ENCODE results near the gene VRK2.

The VRK2 gene

DNA sequence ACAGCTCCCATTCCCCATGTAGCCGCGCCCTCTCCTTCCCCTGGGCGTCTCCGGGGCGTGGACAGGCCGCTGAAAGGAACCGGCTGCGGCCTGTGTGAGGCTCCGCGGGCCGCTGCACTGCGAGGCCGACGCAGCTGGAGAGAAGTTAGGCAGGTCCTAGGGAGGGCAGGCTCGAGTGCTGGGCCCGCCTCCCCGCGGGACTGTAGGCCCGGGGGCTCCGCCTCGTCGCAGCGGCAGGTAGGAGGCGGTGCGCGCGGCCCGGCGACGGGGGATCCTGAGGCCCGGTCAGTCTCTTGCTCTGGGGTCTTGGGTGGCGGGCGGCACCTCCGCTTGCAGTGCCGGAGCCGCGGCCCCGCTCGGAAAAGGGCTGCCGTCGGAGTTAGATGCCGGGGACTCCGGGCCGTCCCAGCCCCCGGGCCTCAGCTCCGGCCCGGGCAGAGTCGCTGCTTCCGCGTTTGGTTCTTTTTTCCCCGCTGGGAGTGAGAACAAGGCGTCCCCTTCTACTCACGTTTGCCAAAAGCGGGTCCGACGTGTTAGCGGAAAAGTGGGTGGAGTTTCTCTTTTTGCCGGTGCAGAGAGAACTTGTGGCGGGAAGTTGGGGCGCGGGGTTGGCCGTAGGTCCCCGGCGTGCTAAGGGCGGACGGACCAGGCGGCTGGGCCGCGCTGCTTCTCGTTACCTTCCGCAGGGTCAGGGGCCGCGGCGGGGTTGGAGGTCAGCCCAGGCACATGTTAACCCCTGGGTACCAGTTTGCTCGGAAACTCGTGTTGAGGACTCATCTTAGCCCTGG, at the start of gene VRK2:
Gene VRK2 (plus strand): TSS at position 222 of the 788 bp plus-strand sequence. CDS start 2,026 bp downstream, outside the sequence.
- DNase-seq (ENCODE audit: low spot score) = peak; percentile 88

DNA sequence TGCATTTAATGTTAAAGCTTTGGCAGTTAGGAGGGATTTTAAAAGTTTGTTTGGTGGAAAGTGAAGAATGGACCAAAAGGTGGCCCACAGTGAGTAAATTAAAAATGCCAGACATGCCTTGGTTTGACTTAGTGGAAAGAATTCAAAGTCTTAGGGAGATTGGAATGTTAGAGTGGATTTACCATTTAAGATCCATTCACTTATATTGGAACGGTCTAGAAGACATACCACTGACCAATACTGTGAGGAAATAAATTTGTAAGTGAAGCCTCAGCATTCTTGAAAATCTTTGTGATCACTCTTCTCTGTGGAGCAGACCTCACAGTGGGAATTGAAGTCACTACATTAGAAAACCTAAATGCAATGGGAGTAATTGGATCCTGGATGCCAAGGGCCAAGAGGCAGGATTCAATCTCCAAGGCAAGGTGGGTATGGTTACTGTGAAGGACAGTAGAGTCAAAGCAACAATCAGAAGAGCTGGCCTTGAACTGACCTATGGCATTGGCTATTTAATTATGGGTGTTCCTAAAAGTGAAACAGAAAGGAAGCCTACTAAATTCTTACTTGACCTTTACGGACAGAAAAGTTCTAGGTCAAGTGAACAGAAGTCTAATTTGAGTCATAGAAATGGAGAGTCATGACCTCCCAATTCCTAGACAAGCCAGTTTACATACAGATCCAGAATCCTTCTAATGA, 40.2 kb upstream of the VRK2 start:
- no peak for DNase-seq (ENCODE audit: low spot score)

DNA sequence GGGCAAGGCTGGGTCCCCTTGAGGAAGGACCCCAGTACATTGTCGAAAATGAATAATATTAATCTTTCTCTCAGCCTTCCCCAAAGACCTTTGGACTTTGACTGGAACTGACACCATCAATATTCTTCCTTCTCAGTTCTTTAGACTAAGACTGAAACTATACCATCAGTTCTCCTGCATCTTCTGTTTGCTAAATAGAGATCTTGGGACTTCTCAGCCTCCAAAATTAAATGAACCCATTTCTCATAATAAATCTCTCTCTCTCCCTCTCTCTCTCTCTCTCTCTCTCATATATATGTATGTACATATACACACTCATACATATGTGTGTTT, 39.7 kb upstream of the VRK2 start:
- no peak for DNase-seq (ENCODE audit: low spot score)

DNA sequence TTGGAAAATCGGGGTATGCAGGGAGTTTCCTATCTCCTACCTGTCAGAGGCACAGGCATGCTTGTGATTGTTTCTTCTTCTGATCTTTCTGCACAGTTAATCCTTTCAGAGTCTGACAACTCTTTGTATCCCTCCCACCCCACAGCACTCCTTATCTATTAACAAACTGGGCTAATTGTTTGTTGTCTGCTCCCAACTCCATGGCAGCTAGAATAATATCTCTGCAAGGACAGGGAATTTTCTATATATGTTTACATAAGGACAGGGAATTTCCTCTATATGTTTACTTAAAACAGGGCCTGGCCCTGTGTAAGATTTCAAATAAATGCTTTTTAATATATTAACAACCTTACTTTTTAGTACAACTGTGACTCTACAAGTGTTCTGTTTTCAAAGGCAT, 36.0 kb upstream of the VRK2 start:
- DNase-seq (ENCODE audit: low spot score) = no peak

DNA sequence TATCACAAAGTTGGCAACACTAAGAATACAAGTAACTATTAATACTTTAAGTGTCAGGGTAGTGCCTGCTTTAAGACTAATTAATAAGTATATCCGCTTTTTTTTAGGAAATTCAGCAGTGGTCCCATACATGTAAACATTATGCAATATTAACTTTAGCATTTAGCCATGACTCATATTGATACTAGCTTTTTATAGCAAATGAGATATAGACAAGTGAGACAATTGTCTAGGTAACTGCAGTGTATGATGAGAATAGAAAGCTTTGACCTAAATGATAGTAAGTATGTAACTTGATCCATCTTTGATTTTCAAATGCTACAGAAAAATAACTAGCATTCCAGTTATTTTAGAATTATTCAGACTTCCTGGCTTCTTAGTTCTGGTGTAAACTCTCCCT, 27.4 kb upstream of the VRK2 start:
- DNase-seq (ENCODE audit: low spot score) = no peak

DNA sequence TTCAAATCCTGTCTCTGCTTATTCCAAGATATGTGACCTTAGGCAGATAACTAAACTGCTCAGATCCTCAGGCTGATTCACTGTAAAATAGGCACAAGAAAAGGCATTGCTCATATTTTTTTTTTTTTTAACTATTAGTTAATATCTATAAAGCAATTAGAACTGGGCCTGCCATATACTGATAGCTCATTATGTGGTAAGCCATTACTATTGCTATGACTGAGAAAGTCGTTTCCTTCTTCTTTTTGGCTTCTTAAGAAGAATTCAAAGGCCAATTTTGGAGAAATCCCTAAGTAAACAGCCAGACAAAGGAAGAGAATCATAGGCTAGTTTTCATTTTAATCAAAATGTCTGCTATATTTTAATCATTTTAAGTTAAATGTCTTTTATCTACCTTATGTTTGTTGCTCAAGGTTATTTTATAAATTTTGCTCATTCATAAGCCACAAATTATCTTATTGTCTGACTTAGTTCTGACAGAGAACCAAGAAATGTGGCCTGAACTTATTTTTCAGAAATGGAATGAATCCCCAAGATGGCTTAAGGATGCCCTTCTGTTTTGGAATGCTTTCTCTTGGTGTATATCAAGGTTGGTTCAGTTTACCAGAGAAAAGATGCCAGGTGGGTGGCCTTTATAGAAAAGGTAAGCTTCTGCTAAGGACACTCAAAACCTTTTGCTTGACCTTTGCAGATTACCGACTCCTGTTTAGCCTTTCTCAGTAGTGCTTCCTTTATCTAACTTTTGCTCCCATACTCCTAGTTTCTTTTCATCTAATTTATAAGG, 21.3 kb upstream of the VRK2 start:
- no peak for DNase-seq (ENCODE audit: low spot score)

DNA sequence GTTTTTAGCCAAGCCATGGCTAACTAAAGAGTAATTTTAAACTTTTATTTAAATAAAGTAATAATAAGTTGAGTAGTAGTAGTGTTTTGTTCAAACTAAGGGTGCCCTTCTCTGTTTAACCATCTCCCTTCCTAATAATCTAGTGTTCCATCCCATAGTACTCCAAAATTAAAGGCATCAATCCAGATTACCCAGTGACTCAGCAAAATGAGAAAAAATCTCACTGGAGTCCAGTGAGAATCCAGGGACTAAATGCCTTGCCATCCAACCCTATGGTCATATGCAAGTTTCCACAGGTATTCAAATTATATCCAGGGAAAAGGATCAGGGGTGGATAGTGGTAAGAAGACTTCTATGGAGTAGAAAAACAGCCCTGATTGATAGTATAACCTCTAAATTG, 19.6 kb upstream of the VRK2 start:
- no peak for DNase-seq (ENCODE audit: low spot score)

DNA sequence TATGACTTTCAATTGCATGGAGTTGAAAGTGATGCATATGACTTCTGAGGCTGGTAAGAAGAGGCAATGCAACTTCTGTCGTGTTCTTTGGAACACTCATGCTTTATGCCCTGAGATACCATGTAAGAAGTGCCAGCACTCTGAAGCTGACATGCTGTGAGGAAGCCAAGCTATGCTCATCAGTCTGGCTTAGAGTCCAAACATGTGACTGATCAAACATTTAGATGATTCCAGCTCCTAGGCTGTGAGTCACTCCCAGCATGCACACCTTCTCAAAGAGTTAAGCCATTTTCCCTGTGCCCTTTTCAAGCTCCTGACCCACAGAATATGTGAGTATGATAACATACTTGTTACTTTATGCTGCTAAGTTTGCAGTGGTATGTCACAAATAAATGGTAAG, 15.8 kb upstream of the VRK2 start:
- no peak for DNase-seq (ENCODE audit: low spot score)

DNA sequence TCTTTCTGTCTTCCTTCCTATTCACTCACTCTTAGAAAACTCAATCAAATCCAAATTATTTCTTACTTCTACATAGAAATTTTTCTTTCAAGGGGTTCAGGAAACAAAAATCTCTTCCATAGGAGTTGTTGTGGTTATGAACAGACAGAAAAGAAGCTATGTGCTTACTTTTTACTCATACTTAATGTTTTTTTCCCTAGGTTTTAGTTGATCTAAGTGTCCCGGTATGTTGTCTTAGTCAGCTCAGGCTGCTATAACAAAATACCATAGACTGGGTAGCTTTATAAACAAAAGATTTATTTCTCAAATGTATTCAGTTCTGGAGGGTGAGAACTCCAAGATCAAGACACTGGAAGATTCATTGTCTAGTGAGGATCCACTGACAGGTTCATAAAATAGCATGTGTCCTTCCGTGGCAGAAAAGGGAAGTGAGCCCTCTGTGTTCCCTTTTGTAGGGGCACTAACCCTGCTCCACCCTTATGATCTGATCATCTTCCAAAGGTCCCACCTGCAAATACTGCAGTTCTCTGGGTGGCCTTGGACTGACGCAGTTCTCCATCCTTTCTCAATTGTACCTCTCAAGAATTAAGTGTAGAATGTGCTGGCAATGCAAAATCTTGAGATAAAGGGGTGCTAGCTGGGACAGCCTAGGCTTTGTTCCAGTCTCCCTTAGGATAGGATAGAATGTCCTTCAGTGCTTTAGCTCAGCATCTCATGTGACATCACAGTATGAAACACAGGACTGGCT, 14.4 kb upstream of the VRK2 start:
- no peak for DNase-seq (ENCODE audit: low spot score)

DNA sequence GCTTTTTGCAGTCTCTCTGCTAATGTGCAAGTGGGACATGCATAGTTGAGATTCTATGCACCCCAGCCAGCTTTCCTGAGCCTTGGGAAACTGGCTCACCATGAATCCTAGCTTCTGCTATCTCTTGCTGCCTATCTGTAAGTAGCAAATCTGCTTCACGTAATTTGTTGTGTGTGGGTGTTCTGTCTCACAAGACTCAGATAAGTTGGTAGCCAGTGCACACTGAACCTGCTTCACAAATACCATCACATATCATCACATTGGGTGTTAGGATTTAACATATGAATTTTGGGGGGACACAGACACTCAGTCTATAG, 13.9 kb upstream of the VRK2 start:
- DNase-seq (ENCODE audit: low spot score) = no peak

DNA sequence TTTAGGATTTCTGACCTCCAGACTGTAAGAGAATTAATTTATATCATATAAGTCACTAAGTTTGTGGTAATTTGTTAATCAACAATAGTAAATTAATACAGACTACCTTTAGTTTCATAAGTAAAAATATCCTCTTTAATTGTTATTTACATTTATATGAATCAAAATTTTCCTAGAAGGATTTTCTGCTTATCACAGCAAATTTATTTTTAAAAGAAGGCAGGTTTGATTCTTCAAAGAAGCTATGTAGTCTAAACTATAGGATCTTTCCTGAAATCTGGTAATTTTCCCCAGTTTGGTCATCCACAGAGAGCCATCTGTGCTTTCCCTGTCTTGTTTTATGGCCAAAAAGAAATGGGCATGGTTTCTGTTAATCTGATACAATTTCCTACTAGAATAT, 13.1 kb upstream of the VRK2 start:
- DNase-seq (ENCODE audit: low spot score) = no peak

DNA sequence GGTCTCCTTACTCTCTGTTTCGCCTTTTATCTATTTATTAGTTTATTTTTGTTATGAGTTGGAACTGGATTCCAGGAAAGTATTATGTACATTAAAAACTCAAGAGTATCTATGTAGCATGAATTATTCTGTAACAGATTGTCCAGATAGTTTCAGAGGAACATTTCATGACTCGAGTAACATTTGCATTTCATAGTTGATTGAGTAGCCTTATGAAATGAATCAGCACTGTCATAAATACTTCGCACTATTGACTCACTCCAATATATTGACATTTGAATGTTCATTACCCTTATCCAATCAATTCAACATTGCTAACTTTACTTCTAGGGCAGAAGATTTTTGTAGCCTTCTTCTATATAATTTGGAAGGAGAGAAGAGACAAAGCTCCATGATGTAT, 11.3 kb upstream of the VRK2 start:
- DNase-seq (ENCODE audit: low spot score) = no peak

DNA sequence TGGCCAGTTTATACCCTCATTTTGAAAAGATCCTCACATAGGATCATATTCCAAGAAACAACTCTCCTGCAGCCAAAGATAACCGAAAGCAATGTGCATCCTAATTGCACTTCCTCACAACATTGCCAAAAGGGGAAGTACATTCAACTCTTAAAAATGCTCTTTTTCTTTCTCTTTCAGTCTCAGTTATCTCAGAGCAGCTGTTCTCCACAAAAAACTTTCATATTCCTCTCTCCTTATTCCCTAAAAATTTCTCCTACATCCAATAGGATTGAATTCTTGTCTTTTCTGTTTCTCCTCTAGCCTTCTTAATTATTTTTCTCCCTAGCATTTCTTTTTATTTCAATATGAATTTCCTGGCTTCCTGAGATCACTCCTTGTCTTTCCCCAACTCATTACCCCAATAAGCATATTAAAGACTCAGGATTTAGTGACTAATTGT, 7.4 kb upstream of the VRK2 start:
- DNase-seq (ENCODE audit: low spot score) = no peak

DNA sequence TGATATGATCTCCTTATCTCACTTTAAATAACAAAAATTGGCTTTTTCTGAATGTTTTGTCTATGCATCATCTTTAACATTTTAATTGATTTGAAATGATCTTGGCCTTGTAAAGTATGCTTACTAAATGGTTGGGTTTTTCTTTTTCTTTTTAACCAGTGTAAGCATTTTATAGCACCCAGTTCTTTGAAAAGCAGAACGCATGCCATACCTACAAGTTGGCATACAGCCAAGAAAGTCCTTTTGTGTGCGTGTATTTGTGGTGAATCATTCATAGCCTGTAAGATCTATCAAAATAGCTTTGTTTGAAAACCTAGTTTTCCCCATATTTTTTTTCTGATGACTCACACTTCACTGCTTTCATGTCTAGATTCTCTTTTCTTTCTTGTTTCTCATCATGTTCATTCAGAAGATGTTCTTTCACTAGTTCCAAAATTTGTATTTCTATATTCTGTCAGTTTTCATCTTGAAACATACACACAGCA, 4.1 kb upstream of the VRK2 start:
- DNase-seq (ENCODE audit: low spot score) = no peak

DNA sequence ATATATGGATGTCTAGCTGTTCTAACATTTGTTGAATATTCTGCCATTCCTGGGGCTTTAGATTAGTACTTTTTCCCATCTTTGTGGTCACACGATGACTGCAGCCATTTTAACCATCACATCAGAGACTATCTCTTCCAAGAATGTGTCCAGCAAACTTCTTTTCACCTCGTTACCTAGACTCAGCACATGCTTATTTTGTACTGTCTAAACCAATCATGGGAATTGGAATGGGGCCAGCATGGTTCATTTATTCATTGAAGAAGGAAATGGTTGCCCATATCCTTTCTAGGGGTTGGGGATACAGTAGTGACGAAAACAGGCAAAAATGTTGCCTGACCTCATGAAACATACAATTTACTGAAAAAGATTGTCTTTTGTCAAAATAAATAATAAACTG, 2.5 kb upstream of the VRK2 start:
- DNase-seq (ENCODE audit: low spot score) = no peak

DNA sequence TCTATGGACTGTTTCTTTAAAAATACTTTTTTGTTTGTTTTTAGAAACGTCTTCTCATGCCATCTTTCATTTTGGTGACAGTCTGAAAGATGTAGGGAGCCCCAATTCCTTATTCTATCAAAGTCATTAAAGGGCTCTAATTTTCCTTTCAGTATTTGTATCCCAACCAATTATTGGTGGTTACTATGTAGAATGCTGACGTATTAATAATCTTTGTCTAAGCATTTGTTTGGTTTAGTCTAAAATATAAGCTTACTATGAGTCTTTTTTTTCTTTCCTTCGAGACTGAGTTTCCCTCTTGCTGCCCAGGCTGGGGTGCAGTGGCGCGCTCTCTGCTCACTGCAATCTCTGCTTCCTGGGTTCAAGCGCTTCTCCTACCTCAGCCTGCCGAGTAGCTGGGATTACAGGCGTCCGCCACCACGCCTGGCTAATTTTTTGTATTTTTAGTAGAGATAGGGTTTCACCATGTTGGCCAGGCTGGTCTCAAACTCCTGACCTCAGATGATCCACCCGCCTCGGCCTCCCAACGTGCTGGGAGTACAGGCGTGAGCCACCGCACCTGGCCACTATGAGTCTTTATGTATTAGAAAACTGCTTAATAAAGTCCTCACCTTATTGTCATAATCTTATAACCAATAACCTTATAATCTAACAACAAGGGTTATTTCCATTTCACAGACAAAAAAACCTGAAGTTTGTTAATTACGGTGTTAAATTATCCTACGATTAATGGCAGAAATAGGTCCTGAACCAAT, 849 bp upstream of the VRK2 start:
- DNase-seq (ENCODE audit: low spot score) = no peak

DNA sequence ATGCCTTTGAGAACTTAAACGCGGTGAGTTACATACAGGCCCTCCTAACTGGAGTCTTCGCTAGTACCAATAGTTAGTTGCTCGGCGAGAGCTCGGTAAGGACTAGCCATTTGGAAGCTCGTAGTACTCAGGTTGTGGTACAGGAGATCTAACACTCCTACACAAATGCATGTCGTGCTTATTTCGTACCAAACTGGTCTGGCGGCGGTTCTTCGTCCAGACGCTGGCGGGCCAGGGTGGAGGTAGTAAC, 346 bp upstream of the VRK2 start:
- DNase-seq (ENCODE audit: low spot score) = no peak

DNA sequence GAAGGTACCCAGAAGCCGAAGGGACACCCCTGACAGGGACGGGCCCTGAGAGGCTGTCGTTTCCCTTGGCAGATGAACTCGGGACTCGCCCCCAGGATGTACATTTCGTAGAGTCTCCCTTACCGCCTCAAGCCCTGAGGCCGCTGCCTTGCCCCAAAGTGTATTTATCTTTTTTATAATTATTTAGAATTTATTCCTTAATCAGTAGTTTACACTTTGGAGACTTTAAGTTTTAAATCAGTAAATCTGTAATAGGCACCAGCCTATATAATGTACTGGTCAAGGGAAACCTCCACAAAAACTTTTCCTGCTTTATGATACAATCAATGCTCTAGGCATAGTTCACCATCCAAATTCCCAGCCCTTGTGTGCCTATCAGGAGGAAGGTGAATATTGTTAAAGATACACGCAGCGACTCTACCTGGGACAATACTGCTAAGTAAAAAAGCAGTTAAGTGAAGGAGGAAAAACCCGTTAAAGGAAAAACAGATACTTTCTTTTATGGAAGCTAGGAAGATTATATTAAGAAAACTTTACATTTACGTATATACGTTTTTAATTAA, 848 bp downstream of the VRK2 start:
- DNase-seq (ENCODE audit: low spot score) = no peak

DNA sequence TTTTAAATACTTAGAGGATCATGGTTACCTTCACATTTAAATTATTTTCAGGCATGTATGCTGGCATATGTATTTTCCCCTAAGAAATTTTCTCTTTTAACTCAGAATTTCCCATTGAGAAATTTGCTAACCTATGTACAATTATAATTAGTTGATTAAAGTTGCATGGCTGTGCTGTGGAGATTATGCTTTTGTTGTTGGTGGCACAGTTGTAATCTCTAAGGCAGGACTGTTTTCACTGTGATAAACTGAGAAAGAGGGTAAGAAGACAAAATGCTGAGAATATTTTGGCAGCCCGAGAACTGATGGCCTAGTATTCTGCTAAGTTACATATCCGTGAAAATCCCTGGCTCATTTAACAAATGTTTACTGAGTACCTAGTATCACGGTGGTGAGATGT, 1.4 kb downstream of the VRK2 start:
- no peak for DNase-seq (ENCODE audit: low spot score)

DNA sequence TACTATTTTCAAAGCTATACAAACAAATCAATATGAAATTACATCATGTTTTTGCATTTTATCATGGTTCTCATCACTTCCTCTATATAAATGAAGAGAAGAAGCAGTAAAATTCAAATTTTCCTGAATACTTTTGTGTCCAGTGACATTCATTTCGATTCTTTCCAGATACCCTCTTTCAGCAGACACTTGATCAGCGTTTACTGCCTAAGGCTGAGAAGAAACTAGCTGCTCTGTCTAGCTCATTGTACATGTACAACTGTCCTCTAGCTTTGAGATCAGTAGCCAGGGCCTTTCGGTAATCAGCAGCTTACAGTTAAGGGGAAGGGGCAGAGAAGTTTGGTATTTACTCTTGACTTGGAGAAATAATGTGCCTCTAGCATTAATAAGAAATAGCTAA, 4.8 kb downstream of the VRK2 start:
- no peak for DNase-seq (ENCODE audit: low spot score)

DNA sequence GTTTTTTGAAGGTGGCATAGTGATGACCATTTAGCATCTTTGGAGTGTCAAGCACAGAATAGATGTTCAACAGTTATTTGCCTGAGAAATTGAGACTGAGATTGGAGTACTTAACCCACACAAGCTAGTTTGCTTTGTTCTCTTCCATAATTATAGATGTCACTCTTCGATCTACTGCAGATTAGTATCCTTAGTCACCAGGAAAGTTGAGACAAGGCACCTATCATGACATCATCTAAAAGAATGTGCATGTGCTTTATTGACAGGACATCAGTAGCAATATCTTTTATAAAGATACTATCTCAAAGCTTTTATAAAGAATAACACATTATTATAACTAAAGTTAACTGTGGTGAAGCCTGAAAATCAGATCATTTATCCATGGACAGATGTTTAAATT, 6.4 kb downstream of the VRK2 start:
- DNase-seq (ENCODE audit: low spot score) = no peak

DNA sequence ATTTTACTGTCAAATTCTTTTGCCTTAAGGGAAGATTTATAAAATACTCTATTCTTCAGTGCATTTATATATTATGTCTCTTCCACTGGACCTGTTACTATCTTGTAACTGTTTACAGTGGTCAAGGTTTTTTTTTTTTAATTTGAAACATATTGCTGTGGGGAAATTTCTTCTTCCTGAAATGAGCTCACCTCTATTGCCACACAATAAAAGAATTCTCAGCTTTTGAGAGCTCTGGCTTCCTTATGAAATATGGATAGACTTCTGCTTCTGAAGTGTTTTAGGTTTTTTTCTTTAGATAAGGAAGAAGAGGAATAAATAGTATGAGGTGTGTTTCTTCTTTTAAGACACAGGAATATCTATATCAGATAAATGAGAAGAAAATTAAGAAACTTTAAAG, 7.7 kb downstream of the VRK2 start:
- no peak for DNase-seq (ENCODE audit: low spot score)

Data from D341Med (cell line).